SK-N-SH (cell line): ENCODE data around the gene C7.

Source experiments
- EP300 ChIP-seq, 2 experiments: IDR thresholded peaks; 2 replicates each; pipeline versions ENCODE4 v1.4.0 to v1.6.1; 2012; ENCODE audit warnings: borderline replicate concordance in 1 of 2, low read depth in 1 of 2, low read length in 1 of 2
- RAD21 ChIP-seq: IDR thresholded peaks from 2 replicates; pipeline ENCODE4 v1.6.1; 2012; ENCODE audit warnings: mild to moderate bottlenecking, low read length
- RCOR1 ChIP-seq: fragments of 150-350 bp; IDR thresholded peaks from 2 replicates; pipeline ENCODE4 v1.6.1; 2017; ENCODE audit warnings: antibody characterized with exemption, low read length
- RFX5 ChIP-seq: IDR thresholded peaks from 2 replicates; pipeline ENCODE4 v1.6.1; 2012; ENCODE audit warnings: mild to moderate bottlenecking, improper control_type of control experiment, low read length
- SIN3A ChIP-seq: IDR thresholded peaks from 2 replicates; pipeline ENCODE4 v1.6.1; 2012; ENCODE audit warnings: low read depth, mild to moderate bottlenecking, low read length, moderate library complexity, borderline replicate concordance
- SMC3 ChIP-seq: IDR thresholded peaks from 2 replicates; pipeline ENCODE4 v1.6.1; 2012; ENCODE audit warnings: low read depth, low read length, improper control_type of control experiment
- TEAD4 ChIP-seq: IDR thresholded peaks from 2 replicates; pipeline ENCODE4 v1.4.0; 2012; ENCODE audit warnings: mild to moderate bottlenecking, borderline replicate concordance; ENCODE audit not compliant: insufficient read depth
- YY1 ChIP-seq: IDR thresholded peaks from 2 replicates; pipeline ENCODE4 v1.4.0; 2012; ENCODE audit warnings: low read depth, mild to moderate bottlenecking
- TF ChIP-seq, protein P1 (sequence below): IDR thresholded peaks from 2 replicates; pipeline ENCODE4 v1.4.0; 2012; ENCODE audit warnings: low read depth
- TF ChIP-seq, protein P2 (sequence below): fragments of 200-600 bp; sonication (generic); IDR thresholded peaks from 2 replicates; pipeline ENCODE4 v1.6.1; 2017; ENCODE audit warnings: antibody characterized with exemption, mild to moderate bottlenecking, moderate library complexity
- TF ChIP-seq, protein P3 (sequence below): fragments of 150-350 bp; IDR thresholded peaks from 2 replicates; pipeline ENCODE4 v1.6.1; 2017; ENCODE audit warnings: antibody characterized with exemption, low read length, low read depth, borderline replicate concordance

DNA sequence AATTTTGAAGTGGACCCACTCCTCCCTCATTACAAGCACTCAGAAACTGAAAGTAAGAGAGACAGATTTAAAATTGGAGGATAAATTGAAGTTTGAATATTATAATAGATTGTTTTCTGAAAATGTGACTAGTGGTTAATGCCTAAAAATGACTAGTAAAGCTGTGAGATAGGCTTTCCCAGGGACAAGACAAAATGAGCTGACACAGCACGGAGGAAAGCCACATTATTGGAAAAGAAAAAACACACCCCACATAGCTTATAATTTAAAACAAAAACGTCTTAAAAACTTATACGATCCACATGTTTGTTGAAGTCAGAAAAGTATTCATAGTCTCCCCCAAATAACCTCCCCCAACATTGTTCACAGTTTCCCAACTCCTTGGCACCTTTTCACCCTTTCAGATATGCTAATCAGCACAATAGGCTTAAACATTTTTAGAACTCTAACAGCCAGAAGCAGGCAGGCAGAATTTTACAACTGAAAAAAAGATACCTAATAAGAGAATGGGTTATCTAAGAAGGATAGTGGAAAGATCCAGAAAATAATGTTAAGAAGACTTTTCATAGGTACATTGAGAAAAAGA lies 6.1 kb downstream of the C7 start:
- TF ChIP-seq, protein P1, sequence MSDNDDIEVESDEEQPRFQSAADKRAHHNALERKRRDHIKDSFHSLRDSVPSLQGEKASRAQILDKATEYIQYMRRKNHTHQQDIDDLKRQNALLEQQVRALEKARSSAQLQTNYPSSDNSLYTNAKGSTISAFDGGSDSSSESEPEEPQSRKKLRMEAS, result no peak
- no peak for TF ChIP-seq EP300 (IDR thresholded peaks at IDR 0.05; ENCODE audit: borderline replicate concordance in 1 of 2, low read depth in 1 of 2, low read length in 1 of 2)
- TF ChIP-seq, protein P2, sequence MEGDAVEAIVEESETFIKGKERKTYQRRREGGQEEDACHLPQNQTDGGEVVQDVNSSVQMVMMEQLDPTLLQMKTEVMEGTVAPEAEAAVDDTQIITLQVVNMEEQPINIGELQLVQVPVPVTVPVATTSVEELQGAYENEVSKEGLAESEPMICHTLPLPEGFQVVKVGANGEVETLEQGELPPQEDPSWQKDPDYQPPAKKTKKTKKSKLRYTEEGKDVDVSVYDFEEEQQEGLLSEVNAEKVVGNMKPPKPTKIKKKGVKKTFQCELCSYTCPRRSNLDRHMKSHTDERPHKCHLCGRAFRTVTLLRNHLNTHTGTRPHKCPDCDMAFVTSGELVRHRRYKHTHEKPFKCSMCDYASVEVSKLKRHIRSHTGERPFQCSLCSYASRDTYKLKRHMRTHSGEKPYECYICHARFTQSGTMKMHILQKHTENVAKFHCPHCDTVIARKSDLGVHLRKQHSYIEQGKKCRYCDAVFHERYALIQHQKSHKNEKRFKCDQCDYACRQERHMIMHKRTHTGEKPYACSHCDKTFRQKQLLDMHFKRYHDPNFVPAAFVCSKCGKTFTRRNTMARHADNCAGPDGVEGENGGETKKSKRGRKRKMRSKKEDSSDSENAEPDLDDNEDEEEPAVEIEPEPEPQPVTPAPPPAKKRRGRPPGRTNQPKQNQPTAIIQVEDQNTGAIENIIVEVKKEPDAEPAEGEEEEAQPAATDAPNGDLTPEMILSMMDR, result no peak
- TF ChIP-seq, protein P3, sequence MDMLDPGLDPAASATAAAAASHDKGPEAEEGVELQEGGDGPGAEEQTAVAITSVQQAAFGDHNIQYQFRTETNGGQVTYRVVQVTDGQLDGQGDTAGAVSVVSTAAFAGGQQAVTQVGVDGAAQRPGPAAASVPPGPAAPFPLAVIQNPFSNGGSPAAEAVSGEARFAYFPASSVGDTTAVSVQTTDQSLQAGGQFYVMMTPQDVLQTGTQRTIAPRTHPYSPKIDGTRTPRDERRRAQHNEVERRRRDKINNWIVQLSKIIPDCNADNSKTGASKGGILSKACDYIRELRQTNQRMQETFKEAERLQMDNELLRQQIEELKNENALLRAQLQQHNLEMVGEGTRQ, result no peak
- TF ChIP-seq SMC3, result no peak
- TF ChIP-seq RCOR1, result no peak
- no peak for TF ChIP-seq SIN3A
- TF ChIP-seq TEAD4, result no peak
- no peak for TF ChIP-seq YY1
- no peak for TF ChIP-seq RAD21
- TF ChIP-seq RFX5, result no peak
